Measurements from ENCODE around the gene LRFN2.

GRCh38 chr6:40520678-40521077 is 66.5 kb downstream of the LRFN2 start:
- TF ChIP-seq BHLHE40 (IDR thresholded peaks at IDR 0.05; ENCODE audit: borderline replicate concordance) = no peak
- no peak for TF ChIP-seq L3MBTL2 (conservative IDR thresholded peaks at IDR 0.05)
- TF ChIP-seq FOXA1 (IDR thresholded peaks at IDR 0.05) = no peak
